ENCODE data around the gene USP25. TPM values are rescaled to one million over a fixed set of nuclear protein-coding genes. Genes with fewer than 3 reads are reported as not detected.
A peak's percentile ranks its signal among the peaks of the same experiment; 100 is the strongest.

USP25 gene
- total and polyA plus RNA-seq, 2 experiments from 2014 or later: 18.7 to 59.5 TPM

DNA sequence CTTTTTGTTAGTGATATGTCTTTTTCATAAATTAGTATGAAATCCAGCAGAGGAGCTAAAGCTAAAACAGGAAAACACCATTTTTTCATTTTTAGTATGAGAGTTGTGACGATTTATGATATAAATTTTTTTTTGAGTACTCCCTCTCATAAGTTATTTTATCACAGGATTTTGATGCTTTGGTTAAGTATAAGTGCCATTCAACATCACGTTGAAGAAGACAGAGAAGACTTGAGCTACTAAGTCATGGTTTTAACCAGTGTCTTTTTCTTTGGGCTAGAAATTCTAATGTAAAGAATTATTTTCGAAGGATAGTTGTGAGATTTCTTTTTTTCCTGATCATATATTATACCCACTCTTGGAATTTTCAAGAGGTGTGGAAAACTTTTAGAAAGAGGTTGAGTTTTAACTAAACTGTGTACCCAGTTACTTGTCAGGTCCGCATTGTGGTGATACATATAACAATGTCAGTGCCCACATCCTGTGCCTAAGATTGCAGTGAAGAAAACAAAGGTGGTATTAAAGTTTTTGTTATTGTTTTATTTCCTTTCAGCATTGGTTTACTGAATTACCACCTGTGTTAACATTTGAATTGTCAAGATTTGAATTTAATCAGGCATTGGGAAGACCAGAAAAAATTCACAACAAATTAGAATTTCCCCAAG, 93.8 kb downstream of the USP25 start:
- no peak for DNase-seq (ENCODE audit: low spot score)
- H3K36me3 ChIP-seq (replicated peaks; ENCODE audit: insufficient read depth, low read depth): peaks cover 8% of the 10 kb centered on the region
- H3K79me2 ChIP-seq: no peaks in the 10 kb centered on the region
- no peak overlapping the region for H3K27ac ChIP-seq
- H2AFZ ChIP-seq: no peak overlapping the region
- H3K4me3 ChIP-seq: no peak overlapping the region
- no peaks in the 10 kb centered on the region for H3K9me2 ChIP-seq (replicated peaks; ENCODE audit: insufficient read depth)
- no peak overlapping the region for H3K4me2 ChIP-seq
- TF ChIP-seq, protein P1, sequence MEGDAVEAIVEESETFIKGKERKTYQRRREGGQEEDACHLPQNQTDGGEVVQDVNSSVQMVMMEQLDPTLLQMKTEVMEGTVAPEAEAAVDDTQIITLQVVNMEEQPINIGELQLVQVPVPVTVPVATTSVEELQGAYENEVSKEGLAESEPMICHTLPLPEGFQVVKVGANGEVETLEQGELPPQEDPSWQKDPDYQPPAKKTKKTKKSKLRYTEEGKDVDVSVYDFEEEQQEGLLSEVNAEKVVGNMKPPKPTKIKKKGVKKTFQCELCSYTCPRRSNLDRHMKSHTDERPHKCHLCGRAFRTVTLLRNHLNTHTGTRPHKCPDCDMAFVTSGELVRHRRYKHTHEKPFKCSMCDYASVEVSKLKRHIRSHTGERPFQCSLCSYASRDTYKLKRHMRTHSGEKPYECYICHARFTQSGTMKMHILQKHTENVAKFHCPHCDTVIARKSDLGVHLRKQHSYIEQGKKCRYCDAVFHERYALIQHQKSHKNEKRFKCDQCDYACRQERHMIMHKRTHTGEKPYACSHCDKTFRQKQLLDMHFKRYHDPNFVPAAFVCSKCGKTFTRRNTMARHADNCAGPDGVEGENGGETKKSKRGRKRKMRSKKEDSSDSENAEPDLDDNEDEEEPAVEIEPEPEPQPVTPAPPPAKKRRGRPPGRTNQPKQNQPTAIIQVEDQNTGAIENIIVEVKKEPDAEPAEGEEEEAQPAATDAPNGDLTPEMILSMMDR (IDR thresholded peaks at IDR 0.05; ENCODE audit: poor library complexity): no peak
- TF ChIP-seq EZH2 (IDR thresholded peaks at IDR 0.05; ENCODE audit: borderline replicate concordance): no peak
- no peak for TF ChIP-seq EZH2phosphoT487 (IDR thresholded peaks at IDR 0.05; ENCODE audit: low read depth, severe bottlenecking, unreplicated experiment)
- WGBS (ENCODE audit: low lambda C conversion rate, missing lambda C conversion rate): 97% methylated on average over 4 of the region's 4 CpGs
- H3K9me3 ChIP-seq (ENCODE audit: low read depth): no peaks in the 10 kb centered on the region
- no peaks in the 10 kb centered on the region for H3K27me3 ChIP-seq
- no peaks in the 10 kb centered on the region for H3K4me1 ChIP-seq (ENCODE audit: insufficient read depth)
- H4K20me1 ChIP-seq (ENCODE audit: insufficient read depth, poor library complexity, severe bottlenecking): no peaks in the 10 kb centered on the region

DNA sequence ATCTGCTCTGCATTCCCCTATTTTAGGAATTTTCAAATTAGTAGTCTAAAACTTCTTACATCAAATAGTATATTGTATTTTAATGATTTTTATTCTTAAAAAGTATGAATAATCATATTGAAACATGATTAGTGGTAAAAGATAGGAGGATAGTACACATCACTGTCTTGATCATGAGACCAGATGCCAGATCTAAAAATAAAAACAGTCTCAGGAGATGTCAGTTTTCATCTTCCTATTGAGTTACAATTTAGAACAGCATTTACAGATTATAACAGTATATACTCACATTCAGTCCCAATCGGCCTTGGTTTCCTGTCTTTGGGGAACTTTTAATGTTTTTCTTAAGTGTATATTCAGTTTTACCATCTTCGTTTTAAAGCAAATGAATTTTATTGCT, 95.9 kb downstream of the USP25 start:
- H2AFZ ChIP-seq: no peak overlapping the region
- TF ChIP-seq, protein P1 (IDR thresholded peaks at IDR 0.05; ENCODE audit: poor library complexity): no peak
- TF ChIP-seq EZH2 (IDR thresholded peaks at IDR 0.05; ENCODE audit: borderline replicate concordance) (no peak), EZH2phosphoT487 (IDR thresholded peaks at IDR 0.05; ENCODE audit: low read depth, severe bottlenecking, unreplicated experiment) (no peak)
- H3K4me2 ChIP-seq: no peak overlapping the region
- no peaks in the 10 kb centered on the region for H3K9me3 ChIP-seq (ENCODE audit: low read depth)
- H3K79me2 ChIP-seq: no peaks in the 10 kb centered on the region
- no peaks in the 10 kb centered on the region for H3K9me2 ChIP-seq (replicated peaks; ENCODE audit: insufficient read depth)
- H4K20me1 ChIP-seq (ENCODE audit: insufficient read depth, poor library complexity, severe bottlenecking): no peaks in the 10 kb centered on the region
- no peak overlapping the region for H3K27ac ChIP-seq
- no peaks in the 10 kb centered on the region for H3K36me3 ChIP-seq (replicated peaks; ENCODE audit: insufficient read depth, low read depth)
- WGBS (ENCODE audit: low lambda C conversion rate, missing lambda C conversion rate): 55% methylated on average over 2 of the region's 2 CpGs
- no peaks in the 10 kb centered on the region for H3K27me3 ChIP-seq
- H3K4me3 ChIP-seq: no peak overlapping the region
- no peaks in the 10 kb centered on the region for H3K4me1 ChIP-seq (ENCODE audit: insufficient read depth)
- DNase-seq (ENCODE audit: low spot score): no peak

DNA sequence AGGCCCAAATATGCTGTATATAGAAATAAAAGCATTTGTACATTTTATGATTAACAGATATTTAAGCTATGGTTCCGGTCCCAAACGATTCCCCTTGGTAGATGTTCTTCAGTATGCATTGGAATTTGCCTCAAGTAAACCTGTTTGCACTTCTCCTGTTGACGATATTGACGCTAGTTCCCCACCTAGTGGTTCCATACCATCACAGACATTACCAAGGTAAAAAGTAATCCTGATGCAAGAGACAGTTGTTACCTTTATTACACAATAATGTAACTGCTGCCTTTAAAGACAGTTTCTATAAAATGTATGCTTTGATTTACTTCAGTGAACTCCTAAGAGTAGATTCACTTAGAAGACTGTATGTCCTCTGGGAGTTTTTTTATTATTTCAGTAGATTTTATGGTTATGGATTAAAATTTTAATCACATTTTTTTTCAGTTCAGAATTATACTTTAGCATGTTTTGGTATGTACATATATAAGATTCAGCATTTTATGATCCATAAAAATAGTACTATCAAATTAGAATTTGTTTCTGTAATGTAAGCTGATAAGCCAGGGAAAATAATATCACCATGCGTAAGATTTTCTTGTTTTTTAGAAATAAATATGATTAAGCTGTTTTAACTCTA, 96.5 kb downstream of the USP25 start:
- no peak overlapping the region for H2AFZ ChIP-seq
- H3K27ac ChIP-seq: no peak overlapping the region
- no peaks in the 10 kb centered on the region for H3K9me2 ChIP-seq (replicated peaks; ENCODE audit: insufficient read depth)
- peak; percentile 66 for DNase-seq (ENCODE audit: low spot score)
- H4K20me1 ChIP-seq (ENCODE audit: insufficient read depth, poor library complexity, severe bottlenecking): no peaks in the 10 kb centered on the region
- no peaks in the 10 kb centered on the region for H3K4me1 ChIP-seq (ENCODE audit: insufficient read depth)
- H3K9me3 ChIP-seq (ENCODE audit: low read depth): no peaks in the 10 kb centered on the region
- TF ChIP-seq EZH2 (IDR thresholded peaks at IDR 0.05; ENCODE audit: borderline replicate concordance) (no peak), EZH2phosphoT487 (IDR thresholded peaks at IDR 0.05; ENCODE audit: low read depth, severe bottlenecking, unreplicated experiment) (no peak)
- TF ChIP-seq, protein P1 (IDR thresholded peaks at IDR 0.05; ENCODE audit: poor library complexity): peak; percentile 61
- no peak overlapping the region for H3K4me3 ChIP-seq
- H3K36me3 ChIP-seq (replicated peaks; ENCODE audit: insufficient read depth, low read depth): no peaks in the 10 kb centered on the region
- H3K27me3 ChIP-seq: no peaks in the 10 kb centered on the region
- no peak overlapping the region for H3K4me2 ChIP-seq
- WGBS (ENCODE audit: low lambda C conversion rate, missing lambda C conversion rate): 36% methylated on average over 5 of the region's 5 CpGs
- no peaks in the 10 kb centered on the region for H3K79me2 ChIP-seq

Data from hepatocyte (in vitro differentiated cells).